DMS114 treated with DMSO at 0.1 percent for 48 hours (cell line): ENCODE measurements around the gene IGSF23.
"Not testable (repeated sequence)": the region's sequence is repeated elsewhere in the genome, so short reads cannot be mapped to it uniquely, and the experiment has no call there.

ENCODE experiments used
- DNase-seq: peaks from one replicate; lab custom pipeline; 2025; ENCODE audit not compliant: unreplicated experiment; lab: John Stamatoyannopoulos, UW

IGSF23 gene

GRCh38 chr19:44610497-44610896 is 2.9 kb upstream of the IGSF23 start:
- DNase-seq = peak; percentile 3

GRCh38 chr19:44611812-44612295 is 1.5 kb upstream of the IGSF23 start:
- DNase-seq = no peak

- DNase-seq = no peak
Observed at GRCh38 chr19:44614313-44614712, 950 bp downstream of the IGSF23 start.

- no peak for DNase-seq
Observed at GRCh38 chr19:44615863-44616247, 2.5 kb downstream of the IGSF23 start.

DNA sequence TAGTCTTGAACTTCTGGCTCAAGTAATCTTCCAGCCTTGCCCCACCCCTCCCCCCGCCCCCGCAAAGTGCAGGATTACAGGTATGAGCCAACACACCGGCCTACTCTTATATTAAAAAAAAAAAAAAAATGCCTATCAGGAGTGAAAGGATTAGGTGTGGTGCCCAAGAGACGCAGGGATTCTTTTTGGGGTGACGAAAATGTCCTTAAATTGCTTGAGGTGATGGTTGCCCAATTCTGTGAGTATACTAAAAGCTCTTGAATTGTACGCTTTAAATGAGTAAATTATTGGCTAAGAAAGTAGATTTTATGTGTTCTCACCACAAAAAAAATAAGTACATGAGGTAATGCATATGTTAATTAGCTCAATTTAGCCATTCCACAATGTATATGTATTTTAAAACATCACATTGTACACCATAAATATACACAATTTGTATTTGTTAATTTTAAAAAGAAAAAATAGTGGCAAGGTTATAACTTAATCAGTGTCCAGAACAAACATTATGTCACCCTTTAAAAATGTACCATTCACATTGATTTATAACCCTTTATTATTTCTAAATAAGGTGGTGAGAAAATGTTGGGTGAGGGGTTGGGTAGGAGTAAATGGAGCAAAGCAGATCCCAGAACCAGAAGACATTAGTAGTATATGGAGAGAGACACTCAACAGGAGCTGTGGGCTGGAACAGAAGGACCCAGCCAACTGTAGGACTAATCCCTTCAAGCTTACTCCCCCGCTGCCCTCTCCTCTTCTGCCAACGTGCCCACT is 3.9 kb downstream of the IGSF23 start:
- no peak for DNase-seq

- DNase-seq = no peak
Observed at GRCh38 chr19:44618640-44619357, 5.4 kb downstream of the IGSF23 start.

DNA sequence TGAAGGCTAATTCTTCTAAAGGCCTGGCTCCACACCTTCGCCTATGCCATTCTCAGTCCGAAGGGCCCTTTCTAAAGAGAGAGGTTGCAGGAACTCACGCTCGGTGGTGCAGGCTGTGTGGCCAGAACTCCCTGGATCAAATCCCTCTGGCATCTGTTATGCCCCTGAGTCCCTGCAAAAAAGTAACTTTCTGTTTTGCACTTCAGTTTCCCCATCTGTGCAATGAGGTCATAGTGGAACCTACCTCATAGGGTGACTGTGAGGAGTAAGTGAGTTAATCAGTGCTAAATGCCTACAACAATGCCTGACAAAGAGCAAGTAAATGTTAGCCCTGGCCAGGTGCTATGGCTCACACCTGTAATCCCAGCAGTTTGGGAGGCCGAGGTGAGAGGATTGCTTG is 7.3 kb downstream of the IGSF23 start:
- no peak for DNase-seq

DNA sequence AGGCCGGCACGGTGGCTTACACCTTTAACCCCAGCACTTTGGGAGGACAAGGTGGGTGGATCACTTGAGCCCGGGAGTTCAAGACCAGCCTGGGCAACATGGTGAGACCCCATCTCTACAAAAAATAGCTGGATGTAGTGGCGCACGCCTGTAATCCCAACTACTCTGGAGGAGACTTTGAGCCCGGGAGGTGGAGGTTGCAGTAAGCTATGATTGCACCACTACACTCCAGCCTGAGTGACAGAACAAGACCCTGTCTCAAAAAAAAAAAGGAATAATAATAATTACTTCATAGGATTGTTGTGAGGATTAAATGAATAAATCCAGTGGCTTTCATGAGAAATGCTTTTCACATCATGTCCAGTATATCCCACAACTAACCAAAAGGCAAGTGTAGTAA is 8.0 kb downstream of the IGSF23 start:
- DNase-seq = no peak

DNA sequence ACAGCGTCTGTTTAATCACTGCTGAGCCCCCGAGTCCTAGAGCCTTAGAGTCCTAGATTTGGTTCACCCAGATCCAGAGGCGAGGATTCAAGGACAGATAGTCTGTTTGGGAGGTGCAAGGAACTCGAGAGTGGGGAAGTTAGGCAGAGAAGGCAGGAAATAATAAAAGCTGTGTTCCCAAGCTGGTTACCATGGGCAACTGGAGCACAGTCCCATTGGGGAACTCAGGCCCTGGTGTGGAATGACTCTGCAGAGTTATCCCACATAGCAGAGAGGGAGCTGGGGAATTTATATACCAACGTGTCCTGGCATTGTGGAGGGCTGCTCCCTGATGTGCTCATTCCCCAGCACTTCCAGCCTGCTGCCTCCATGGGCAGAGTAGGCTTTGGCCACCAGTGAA is 9.7 kb downstream of the IGSF23 start:
- no peak for DNase-seq

DNA sequence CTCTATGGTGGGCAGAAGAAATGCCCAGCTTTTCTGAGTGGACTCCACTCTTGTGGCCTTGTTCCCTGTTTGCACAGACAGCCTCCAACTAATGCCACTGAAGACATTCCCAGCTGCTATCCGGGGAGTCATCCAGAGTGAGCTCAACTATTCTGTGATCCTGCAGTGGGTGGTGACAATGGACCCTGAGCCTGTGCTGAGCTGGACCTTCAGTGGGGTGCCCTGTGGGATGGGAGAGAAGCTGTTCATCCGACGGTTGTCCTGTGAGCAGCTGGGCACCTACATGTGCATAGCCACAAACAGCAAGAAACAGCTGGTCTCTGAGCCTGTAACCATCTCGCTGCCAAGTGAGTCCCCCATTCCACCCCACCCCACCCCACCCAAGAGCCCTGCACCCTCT is 10.3 kb downstream of the IGSF23 start:
- no peak for DNase-seq

- no peak for DNase-seq
Observed at GRCh38 chr19:44624840-44625354, 11.5 kb downstream of the IGSF23 start.

DNA sequence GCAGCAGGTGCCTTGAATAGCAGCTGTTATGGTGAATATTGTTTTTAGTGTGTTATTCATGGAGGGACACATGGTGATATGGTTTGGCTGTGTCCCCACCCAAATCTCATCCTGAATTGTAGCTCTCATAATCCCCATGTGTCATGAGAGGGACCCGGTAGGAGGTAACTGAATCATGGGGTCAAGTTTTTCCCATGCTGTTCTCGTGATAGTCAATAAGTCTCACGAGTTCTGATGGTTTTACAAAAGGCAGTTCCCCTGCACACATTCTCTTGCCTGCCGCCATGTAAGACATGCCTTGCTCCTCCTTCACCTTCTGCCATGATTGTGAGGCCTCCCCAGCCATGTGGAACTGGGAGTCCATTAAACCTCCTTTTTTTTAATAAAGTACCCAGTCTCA is 12.3 kb downstream of the IGSF23 start:
- not testable (repeated sequence) for DNase-seq

DNA sequence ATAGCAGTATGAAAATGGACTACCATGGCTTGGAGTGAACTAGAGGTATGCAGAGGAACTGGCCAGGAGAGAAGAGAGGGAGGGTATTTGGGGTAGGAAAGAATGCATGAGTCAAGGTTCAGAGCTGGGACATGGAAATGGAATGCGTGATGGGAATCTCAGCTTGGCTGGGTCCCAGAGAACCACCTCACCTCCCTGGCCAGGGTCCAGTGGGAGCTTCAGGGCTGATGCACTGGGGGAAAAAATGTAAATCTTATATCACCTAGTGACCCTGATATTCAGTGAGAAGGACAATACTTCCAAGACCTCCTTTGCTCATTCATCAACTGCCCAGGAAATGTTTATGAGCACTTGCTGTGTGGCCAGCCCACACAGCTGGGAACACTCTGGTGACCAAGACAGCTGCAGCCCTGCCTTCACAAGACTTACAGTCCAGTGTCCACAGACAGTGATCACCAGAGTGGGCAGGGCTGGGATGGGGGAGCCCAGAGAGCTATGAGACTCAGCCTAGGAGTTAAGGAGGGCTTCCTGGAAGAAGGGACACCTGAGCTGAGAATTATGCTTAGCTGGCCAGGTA is 12.8 kb downstream of the IGSF23 start:
- DNase-seq = no peak

DNA sequence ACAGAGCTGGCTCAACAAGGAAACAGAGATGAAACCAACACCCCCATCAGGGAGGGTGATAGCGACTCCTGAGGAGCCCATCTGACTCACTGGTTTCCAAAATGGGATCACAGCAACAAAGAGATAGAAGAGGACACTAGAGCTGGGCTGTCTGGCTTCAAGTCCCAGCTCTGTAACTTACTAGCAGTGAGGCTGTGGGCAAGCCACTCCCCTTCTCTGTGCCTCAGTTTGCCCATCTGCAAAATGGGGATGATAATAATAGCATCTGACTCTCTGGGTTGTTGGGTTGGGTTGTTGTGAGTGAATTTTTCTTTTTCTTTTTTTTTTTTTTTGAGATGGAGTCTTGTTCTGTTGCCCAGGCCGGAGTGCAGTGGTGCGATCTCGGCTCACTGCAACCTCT is 14.3 kb downstream of the IGSF23 start:
- no peak for DNase-seq

- DNase-seq = no peak
Observed at GRCh38 chr19:44628793-44629192, 15.4 kb downstream of the IGSF23 start.

DNA sequence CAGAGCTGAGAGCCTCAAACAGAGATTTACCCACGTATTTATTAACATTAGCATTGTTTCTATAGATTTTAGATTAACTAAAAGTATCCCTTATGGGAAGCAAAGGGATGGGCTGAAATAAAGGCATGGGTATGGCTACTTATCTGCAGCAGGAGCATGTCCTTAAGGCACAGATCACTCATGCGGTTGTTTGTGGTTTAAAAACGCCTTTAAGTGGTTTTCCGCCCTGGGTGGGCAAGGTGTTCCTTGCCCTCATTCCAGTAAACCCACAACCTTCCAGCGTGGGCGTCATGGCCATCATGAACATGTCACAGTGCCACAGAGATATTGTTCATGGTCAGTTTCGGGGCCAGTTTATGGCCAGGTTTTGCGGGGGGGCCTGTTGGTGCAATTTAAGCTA is 18.2 kb downstream of the IGSF23 start:
- not testable (repeated sequence) for DNase-seq

- not testable (repeated sequence) for DNase-seq
Observed at GRCh38 chr19:44634058-44634457, 20.7 kb downstream of the IGSF23 start.

GRCh38 chr19:44634785-44635184 is 21.4 kb downstream of the IGSF23 start:
- DNase-seq = no peak

- DNase-seq = no peak
Observed at GRCh38 chr19:44635581-44636438, 22.4 kb downstream of the IGSF23 start.

DNA sequence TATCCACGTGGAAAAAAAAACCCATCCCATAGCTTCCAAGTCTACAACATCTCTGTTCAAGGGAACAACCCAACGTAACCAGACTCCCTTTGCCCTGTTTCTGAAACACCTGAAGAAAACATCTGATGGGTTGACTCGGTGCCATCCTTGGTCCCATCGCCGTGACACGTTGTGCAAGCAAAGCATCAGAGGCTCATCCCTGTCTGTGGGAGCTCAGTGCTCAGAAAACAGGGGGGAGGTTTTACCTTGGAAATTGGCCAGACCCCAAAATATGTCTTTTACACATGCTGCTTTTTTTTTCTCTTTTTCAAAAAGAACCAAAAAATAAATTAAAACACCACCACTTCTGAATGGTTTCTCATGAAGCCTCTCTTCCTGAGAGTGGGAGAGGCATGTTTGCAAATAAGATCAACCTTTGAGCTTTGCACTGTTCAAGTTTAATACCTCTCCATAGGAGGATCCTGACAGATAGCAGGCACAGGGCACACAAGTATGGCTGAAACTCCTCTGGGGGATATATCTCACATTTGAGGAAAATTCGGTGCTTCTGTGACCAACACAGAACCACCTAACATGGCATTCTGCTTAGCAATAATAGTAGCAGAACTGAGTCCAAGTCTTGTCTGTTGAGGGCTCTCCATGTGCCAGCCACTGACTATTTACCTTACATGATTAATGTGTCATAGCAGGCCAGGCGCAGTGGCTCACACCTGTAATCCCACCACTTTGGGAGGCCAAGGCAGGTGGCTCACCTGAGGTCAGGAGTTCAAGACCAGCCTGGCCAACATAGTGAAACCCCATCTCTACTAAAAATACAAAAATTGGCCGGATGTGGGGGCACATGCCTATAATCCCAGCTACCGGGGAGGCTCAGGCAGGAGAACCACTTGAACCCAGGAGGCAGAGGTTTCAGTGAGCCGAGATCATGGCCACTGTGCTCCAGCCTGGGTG is 23.4 kb downstream of the IGSF23 start:
- no peak for DNase-seq
